K562 (cell line): ENCODE results near the gene SLC25A51. TPM values are rescaled to one million over a fixed set of nuclear protein-coding genes. Genes with fewer than 3 reads are reported as not detected.

Experiments used
- ATAC-seq: fragments of 200-7000 bp; cut with Tn5 transposase; 3 replicates; pipeline ENCODE4 v1.9.1; 2020; ENCODE audit warnings: moderate library complexity
- BruUV-seq: library from RNA; stranded (reverse); fragments of 400-500 nt; replicated peaks from 2 replicates; lab custom pipeline; 2021; lab: Mats Ljungman, UMichigan
- CTCF ChIA-PET: fragments of 300-600 bp; formaldehyde crosslinking; extraction: SDS; loops from one replicate; lab custom pipeline; 2021; ENCODE audit warnings: low intra/inter-chr PET ratio; lab: Yijun Ruan, JAX
- POLR2A ChIA-PET: fragments of 300-600, 350-650 bp; sonication (Branson Sonifier 250); formaldehyde crosslinking; extraction: SDS; loops from one replicate; lab custom pipeline; 2021; ENCODE audit warnings: antibody characterized with exemption, inconsistent platforms; lab: Yijun Ruan, JAX
- DNase-seq, 4 experiments: peaks; one replicate each; pipeline versions ENCODE4 v3.0.0 to v3.0.0-alpha.2; 2011 to 2018; ENCODE audit warnings: low spot score in 3 of 4, mixed read lengths in 3 of 4; ENCODE audit errors: extremely low read depth in 1 of 4
- FAIRE-seq: peaks from 2 replicates; lab custom pipeline; 2011; peaks lifted over from hg19 to GRCh38; lab: Jason Lieb, UNC
- H2AFZ ChIP-seq: 2 replicates; pipeline ENCODE4 v1.6.0; 2011; ENCODE audit warnings: low read depth, low read length, control low read depth, inconsistent platforms
- H3K27ac ChIP-seq: fragments of 200-600 bp; 3 replicates; pipeline ENCODE4 v1.8.0; 2011; ENCODE audit warnings: low read depth, mild to moderate bottlenecking, control low read depth, inconsistent platforms, low read length, moderate library complexity, mixed read lengths; ENCODE audit errors: extremely low read depth
- H3K27me3 ChIP-seq, 2 experiments: fragments of 300-600 bp in 1 of 2; 2 replicates in 1 of 2; 3 replicates in 1 of 2; pipeline versions ENCODE4 v1.6.0 to v1.8.0; 2011; ENCODE audit warnings: inconsistent platforms in 2 of 2, low read length in 2 of 2, mild to moderate bottlenecking in 1 of 2, mixed read lengths in 1 of 2, moderate library complexity in 1 of 2; ENCODE audit not compliant: control insufficient read depth in 2 of 2, insufficient read depth in 2 of 2
- H3K36me3 ChIP-seq: fragments of 300-600 bp; 3 replicates; pipeline ENCODE4 v1.8.0; 2011; ENCODE audit warnings: mild to moderate bottlenecking, low read length, inconsistent platforms; ENCODE audit not compliant: control insufficient read depth, insufficient read depth
- H3K4me1 ChIP-seq, 2 experiments: fragments of 200-600 bp in 1 of 2; replicated peaks in 1 of 2; 2 replicates in 1 of 2; 3 replicates in 1 of 2; pipeline versions ENCODE4 v1.5.1 to v1.8.0; 2011; ENCODE audit warnings: inconsistent platforms in 2 of 2, low read length in 2 of 2, mild to moderate bottlenecking in 1 of 2, mixed read lengths in 1 of 2, moderate library complexity in 1 of 2; ENCODE audit not compliant: control insufficient read depth in 2 of 2, insufficient read depth in 2 of 2
- H3K4me2 ChIP-seq: 2 replicates; pipeline ENCODE4 v1.6.1; 2011; ENCODE audit warnings: low read length, control low read depth, inconsistent platforms, mixed read lengths; ENCODE audit not compliant: insufficient read depth
- H3K4me3 ChIP-seq: fragments of 200-600 bp; sonication (generic), shearing (Covaris generic); 2 replicates; pipeline ENCODE4 v1.5.1; 2016; ENCODE audit warnings: control low read depth, inconsistent platforms
- H3K79me2 ChIP-seq: fragments of 200-600 bp; 3 replicates; pipeline ENCODE4 v1.8.0; 2011; ENCODE audit warnings: low read length, inconsistent platforms; ENCODE audit not compliant: control insufficient read depth, insufficient read depth
- H3K9ac ChIP-seq, 2 experiments: 2 replicates each; pipeline versions ENCODE4 v1.6.0 to v1.6.1; 2011; ENCODE audit warnings: low read depth in 2 of 2, low read length in 2 of 2, control low read depth in 1 of 2, inconsistent platforms in 1 of 2, mild to moderate bottlenecking in 1 of 2, mixed read lengths in 1 of 2; ENCODE audit not compliant: insufficient read depth in 1 of 2
- H3K9me1 ChIP-seq: one replicate; pipeline ENCODE4 v1.6.0; 2011; ENCODE audit warnings: inconsistent platforms, mild to moderate bottlenecking, low read length, moderate library complexity; ENCODE audit not compliant: control insufficient read depth, insufficient read depth
- H3K9me3 ChIP-seq: replicated peaks from 2 replicates; pipeline ENCODE4 v1.5.1; 2011; ENCODE audit warnings: low read depth, low read length, inconsistent platforms; ENCODE audit not compliant: control insufficient read depth, insufficient read depth
- H4K20me1 ChIP-seq: replicated peaks from 2 replicates; pipeline ENCODE4 v1.6.1; 2011; ENCODE audit warnings: low read length, inconsistent platforms, mixed read lengths; ENCODE audit not compliant: control insufficient read depth, insufficient read depth
- BRD9 ChIP-seq: fragments of 450-650 bp; IDR thresholded peaks from 2 replicates; pipeline ENCODE4 v1.6.1; 2018; ENCODE audit warnings: low read depth; ENCODE audit not compliant: partially characterized antibody
- NFIX ChIP-seq: fragments of 250-450 bp; sonication (Bioruptor Pico); IDR thresholded peaks from 2 replicates; pipeline ENCODE4 v1.4.0; 2020; ENCODE audit warnings: low read depth, mild to moderate bottlenecking, moderate library complexity
- POLR2H ChIP-seq: IDR thresholded peaks from 2 replicates; pipeline ENCODE4 v1.6.1; 2016; ENCODE audit warnings: missing genetic modification characterization, low read depth, mild to moderate bottlenecking, control low read depth, missing compliant biosample characterization, moderate library complexity
- RAD21 ChIP-seq, 2 experiments: fragments of 250-450 bp in 1 of 2; fragments of 450-650 bp in 1 of 2; sonication (Bioruptor Pico) in 1 of 2; formaldehyde crosslinking in 1 of 2; IDR thresholded peaks in 1 of 2; conservative IDR thresholded peaks in 1 of 2; 2 replicates each; pipeline versions ENCODE4 v1.4.0 to v1.8.0; 2020 to 2022; ENCODE audit warnings: mild to moderate bottlenecking in 2 of 2, moderate library complexity in 1 of 2
- VEZF1 ChIP-seq: fragments of 200-800 bp; sonication (Bioruptor generic); IDR thresholded peaks from 2 replicates; pipeline ENCODE4 v1.6.1; 2017; ENCODE audit warnings: missing genetic modification characterization, missing compliant biosample characterization
- in situ Hi-C: fragments of 300-500 bp; cut with MboI; formaldehyde crosslinking; loops from 4 replicates; pipeline ENCODE4 v1.15.0; 2018; ENCODE audit warnings: inconsistent platforms, mixed read lengths
- intact Hi-C: fragments of 100-400 bp; cut with micrococcal nuclease; formaldehyde crosslinking; loops from 2 replicates; pipeline ENCODE4 v1.14.2; 2022
- polyA plus RNA-seq, 8 experiments: library from polyadenylated mRNA; depleted of rRNA in 4 of 8; stranded (reverse) in 5 of 8; unstranded in 3 of 8; fragments of >200 nt; fragmentation: Nextera tagmentation in 2 of 8; fragmentation: Illumina TruSeq in 1 of 8; extraction: Ambion mirVana in 2 of 8; extraction: Trizol in 1 of 8; gene quantifications; 2 replicates each; pipeline versions ENCODE4 v1.2.1 to v1.2.3, GENCODE V29; 2011 to 2014; ENCODE audit warnings: inconsistent platforms in 1 of 8, missing spikeins in 1 of 8
- total RNA-seq, 7 experiments: library from RNA; depleted of rRNA in 6 of 7; stranded (reverse); fragments of >200 nt in 6 of 7; fragmentation: Illumina TruSeq in 2 of 7; extraction: Trizol in 2 of 7; gene quantifications; 2 replicates each; pipeline versions ENCODE4 v1.2.1 to v1.2.3, GENCODE V29; 2011 to 2021; ENCODE audit warnings: low replicate concordance in 1 of 7

The SLC25A51 gene
- total and polyA plus RNA-seq, 9 of the 15 experiments (the other 6 are each of a cell fraction or from before 2014, with no cell fraction given): 9.1 to 40.7 (median 24.5) TPM

- TF ChIP-seq BRD9: no peak
- no peak for TF ChIP-seq NFIX (CRISPR knock-in tag)
Measured at GRCh38 chr9:37902796-37903646, 906 bp downstream of the SLC25A51 start (continued).

GRCh38 chr9:37902131-37902530 lies 1.8 kb downstream of the SLC25A51 start:
- intact Hi-C loops: loop anchor here (5.0 kb wide), 2 partner anchors 100 to 310 kb away; partner anchors contain the start of genes DCAF10 and TOMM5
- no peak for DNase-seq
- 0 out of 2 replicates have a peak, but pooled peaks have one; percentile 11 for TF ChIP-seq VEZF1 (CRISPR knock-in tag)
- peak; percentile 53; the same call in 1 of the 2 replicates for TF ChIP-seq POLR2H
- no peak for TF ChIP-seq RAD21 (CRISPR knock-in tag; conservative IDR thresholded peaks at IDR 0.05 in 1 of 2, IDR thresholded peaks at IDR 0.05 in 1 of 2)
- ChIA-PET POLR2A (interaction anchor here (1.1 to 2.3 kb wide), 2 partner anchors 8 to 11 kb away, joined by 4 to 8 read pairs; no protein-coding TSS in a partner anchor), CTCF (interaction anchor here (0.6 kb wide), 1 partner anchor 461 kb away, joined by 3 read pairs; no protein-coding TSS in a partner anchor)
- Histone ChIP-seq H3K9ac (peak overlapping the region in 1 of 2 experiments; percentile 77; a peak in 1 of 4 replicates), H2AFZ (no peak overlapping the region), H3K36me3 (peaks cover 35% of the 10 kb centered on the region), H3K4me3 (no peak overlapping the region), H3K27me3 (no peaks in the 10 kb centered on the region), H3K9me3 (no peaks in the 10 kb centered on the region), H3K4me2 (peak overlapping the region; percentile 96; the same call in 1 of the 2 replicates), H3K27ac (no peak overlapping the region), H3K9me1 (no peaks in the 10 kb centered on the region), H3K79me2 (peaks cover 32% of the 10 kb centered on the region), H3K4me1 (peaks cover 22 to 32% of the 10 kb centered on the region in 2 experiments), H4K20me1 (no peaks in the 10 kb centered on the region)
- FAIRE-seq: no peak
- no TSS peak for BruUV-seq
- ATAC-seq: no peak
- in situ Hi-C loops: loop anchor here (10.0 kb wide), 2 partner anchors 147 to 417 kb away; partner anchors contain the start of genes POLR1E and TRMT10B
